NK-92 (cell line): ENCODE results near the gene NAGPA.

Experiments
- DNase-seq: peaks from one replicate; lab custom pipeline; 2025; ENCODE audit not compliant: unreplicated experiment; lab: John Stamatoyannopoulos, UW

Gene NAGPA

GRCh38 chr16:5004311-5004710, 29.4 kb downstream of the NAGPA start:
- DNase-seq, result no peak

GRCh38 chr16:5003828-5004227, 29.9 kb downstream of the NAGPA start:
- DNase-seq, result no peak

- DNase-seq, result no peak
Observed at GRCh38 chr16:5003211-5003610, 30.5 kb downstream of the NAGPA start.

GRCh38 chr16:5002699-5003143, 31.0 kb downstream of the NAGPA start:
- DNase-seq, result no peak

- DNase-seq, result no peak
Observed at GRCh38 chr16:5001986-5002385, 31.7 kb downstream of the NAGPA start.

GRCh38 chr16:5001571-5001970, 32.2 kb downstream of the NAGPA start:
- DNase-seq, result no peak

GRCh38 chr16:5000573-5001001, 33.1 kb downstream of the NAGPA start:
- DNase-seq, result no peak

- DNase-seq, result no peak
Observed at GRCh38 chr16:4994719-4995434, 38.9 kb downstream of the NAGPA start.

GRCh38 chr16:4991754-4992153, 42.0 kb downstream of the NAGPA start:
- no peak for DNase-seq

- no peak for DNase-seq
Observed at GRCh38 chr16:4990415-4990814, 43.3 kb downstream of the NAGPA start.

GRCh38 chr16:4989391-4990006, 44.2 kb downstream of the NAGPA start:
- DNase-seq, result no peak

GRCh38 chr16:4988647-4989046, 45.1 kb downstream of the NAGPA start:
- no peak for DNase-seq

- no peak for DNase-seq
Observed at GRCh38 chr16:4987580-4988374, 46.0 kb downstream of the NAGPA start.

- no peak for DNase-seq
Observed at GRCh38 chr16:4987250-4987579, 46.5 kb downstream of the NAGPA start.

- DNase-seq, result no peak
Observed at GRCh38 chr16:4984174-4984990, 49.4 kb downstream of the NAGPA start.

GRCh38 chr16:4982056-4982867, 51.5 kb downstream of the NAGPA start:
- DNase-seq, result no peak

GRCh38 chr16:4981473-4981872, 52.3 kb downstream of the NAGPA start:
- no peak for DNase-seq

GRCh38 chr16:4980691-4981090, 53.0 kb downstream of the NAGPA start:
- no peak for DNase-seq

GRCh38 chr16:4979736-4980660, 53.7 kb downstream of the NAGPA start:
- no peak for DNase-seq
